Medulla oblongata (tissue), 1 donor: ENCODE results near the gene GSDME.

Experiments used
- DNase-seq: peaks from one replicate; pipeline ENCODE4 v3.0.0-alpha.2; 2015; ENCODE audit errors: extremely low spot score

GSDME gene

DNA sequence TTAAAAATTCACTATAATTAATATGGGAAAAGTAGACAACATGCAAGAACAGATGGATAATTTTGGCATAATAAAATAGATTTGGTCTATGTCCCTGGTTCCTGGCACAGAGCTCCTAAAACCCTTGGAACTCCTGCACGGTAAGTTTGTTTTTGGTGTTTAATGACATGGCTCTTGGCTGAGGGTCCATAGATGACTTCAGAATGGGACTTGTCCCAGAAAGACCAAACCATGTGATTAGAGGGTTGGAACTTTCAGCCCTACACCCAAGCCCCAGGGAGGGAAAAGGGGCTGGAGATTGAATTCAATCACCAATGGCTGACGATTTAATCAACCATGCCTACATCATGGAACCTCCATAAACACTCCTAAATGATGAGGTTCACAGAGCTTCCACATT is 12.6 kb upstream of the GSDME start:
- DNase-seq, result no peak

DNA sequence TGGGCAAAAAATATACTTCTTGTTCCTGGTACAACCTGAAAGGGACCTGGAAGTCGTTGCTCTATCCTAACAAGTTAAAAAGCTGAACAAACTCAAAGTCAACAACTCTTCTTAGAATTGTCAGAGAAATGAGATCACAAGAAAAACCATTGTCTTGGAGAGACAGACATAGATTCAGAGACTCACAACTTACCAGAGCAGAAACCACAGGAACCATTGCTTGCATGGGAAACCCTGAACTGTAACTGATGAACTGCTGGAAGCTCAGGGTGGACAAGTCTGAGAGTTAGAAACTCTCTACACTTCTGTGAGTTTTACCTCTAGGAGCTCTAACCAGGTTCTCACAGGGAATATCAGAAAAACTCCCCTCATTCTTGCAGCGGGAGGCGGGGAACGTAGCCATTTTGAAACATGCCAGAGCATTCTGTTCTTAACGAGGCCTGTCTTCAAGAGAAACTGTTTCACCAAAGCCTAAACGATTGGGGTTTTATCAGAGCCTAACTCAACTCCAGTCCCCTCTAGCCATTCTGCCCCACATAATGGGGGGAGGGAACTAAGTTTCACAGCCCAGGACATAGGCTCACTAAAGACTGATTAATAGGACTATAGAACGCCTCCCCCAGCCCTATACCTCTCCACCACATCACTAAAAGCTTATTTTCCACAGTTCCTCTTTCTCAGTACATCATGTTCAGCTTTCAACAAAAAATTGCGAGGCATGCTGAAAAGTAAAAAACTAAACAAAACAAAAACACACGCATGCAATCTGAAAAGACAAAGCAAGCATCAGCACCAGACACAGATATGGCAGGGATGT is 12.0 kb upstream of the GSDME start:
- DNase-seq, result no peak

DNA sequence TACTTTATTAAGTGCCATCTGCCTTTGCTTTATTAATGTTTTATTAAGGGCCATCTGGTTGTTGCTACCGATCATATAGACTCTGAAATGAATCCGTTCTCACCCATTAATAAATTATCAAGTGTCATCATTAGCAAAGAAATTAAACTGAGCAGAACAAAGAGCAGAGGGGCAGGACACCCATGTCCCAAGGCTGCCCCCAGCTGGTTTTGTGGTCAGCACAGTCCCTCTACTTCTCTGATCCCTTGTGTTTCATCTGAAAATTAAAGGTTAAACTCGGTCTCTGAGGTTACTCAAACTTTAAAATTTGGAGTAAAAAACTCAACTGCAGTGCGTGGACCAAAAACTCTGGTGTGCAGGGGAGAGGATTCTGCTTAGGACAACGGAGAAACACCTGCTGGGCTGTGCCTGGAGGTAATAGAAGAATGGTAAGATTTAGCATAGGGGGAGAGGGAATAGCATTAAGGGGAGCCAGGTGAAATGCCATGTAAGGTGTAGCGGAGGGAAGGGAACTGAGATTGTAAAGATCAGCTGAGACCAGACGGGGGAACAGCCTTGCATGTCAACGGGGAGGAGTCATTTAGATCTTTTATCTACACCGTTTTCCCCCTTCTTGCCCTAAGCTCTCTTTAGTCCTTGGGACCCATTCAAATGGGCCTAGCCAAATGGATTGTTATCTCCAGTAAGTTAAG is 10.8 kb upstream of the GSDME start:
- no peak for DNase-seq

DNA sequence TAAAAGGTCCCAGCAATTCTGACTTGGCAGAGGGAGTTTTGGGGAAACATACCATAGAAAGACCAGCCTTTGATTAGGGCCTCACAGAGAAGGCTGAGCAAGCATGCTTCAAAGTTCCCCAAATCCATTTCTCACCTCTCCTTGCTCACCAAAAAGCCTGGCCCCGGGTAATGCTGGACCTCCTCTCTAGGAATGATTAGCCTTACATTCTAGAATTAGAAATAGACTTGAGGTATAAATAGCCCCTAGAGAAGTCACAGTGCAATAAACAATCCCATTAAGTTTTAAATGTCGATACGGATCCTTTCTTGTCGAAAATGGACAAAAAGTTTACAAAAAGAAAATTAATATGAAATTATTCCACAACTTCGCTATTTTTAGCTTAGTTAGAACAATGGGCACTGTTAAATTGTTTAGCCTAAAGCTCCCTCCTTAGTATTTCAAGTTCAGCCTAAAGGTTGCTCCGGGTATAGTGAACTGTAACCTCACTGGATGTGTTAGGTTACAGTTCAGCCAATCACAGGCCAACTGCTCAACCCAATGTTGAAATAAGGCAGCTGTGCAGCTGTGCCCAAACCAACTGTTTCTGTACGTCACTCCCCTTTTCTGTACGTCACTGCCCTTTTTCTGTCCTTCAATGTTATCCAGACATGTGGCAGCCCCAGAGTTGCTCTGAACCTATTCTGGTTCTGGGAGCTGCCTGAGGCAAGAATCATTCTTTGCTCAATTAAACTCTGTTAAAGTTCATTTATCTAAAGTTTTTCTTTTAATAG is 7.9 kb upstream of the GSDME start:
- DNase-seq, result no peak

DNA sequence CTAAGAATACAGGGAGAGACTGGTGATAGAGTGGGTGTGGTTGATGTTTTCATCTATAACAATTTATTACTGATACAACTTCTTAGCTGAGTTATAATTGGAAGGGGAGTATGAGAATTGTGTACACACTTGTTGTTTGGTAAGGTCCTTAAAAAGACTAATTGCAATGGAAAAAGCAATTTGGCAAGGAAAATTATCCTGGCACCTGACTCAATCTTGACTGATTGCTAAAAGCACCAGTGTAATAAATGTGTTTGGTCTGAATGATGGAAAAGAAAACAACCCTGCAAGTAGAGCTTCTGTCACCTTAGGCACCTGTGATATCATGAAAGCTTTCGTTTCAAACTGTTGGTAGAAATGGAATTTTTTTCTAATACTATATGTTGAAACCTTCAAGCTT is 6.7 kb upstream of the GSDME start:
- no peak for DNase-seq

DNA sequence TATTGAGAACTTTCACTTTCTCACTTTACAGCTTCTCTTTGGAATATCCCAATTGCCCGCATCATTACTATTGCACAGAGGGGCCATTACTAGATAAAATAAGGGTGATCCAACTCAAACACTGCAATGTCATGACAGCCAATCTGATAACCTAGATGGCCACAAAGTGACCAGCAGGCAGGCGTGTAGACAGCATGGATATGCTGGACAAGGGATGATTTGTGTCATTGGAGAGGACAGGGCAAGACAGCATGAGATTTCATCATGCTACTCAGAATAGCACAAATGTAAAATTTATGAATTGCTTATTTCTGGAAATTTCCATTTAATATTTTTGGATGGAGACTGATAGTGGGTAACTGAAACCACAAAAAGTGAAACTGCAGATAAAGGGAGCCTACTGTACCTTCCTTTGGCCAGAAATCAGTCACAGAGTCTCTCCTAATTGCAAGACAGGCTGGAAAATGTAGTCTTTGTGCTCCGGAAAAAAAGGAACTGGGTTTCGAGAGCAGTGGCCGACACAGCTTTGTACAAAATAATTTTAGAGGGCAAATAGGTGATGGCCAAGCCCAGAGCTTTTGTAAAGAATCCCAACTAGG is 6.1 kb upstream of the GSDME start:
- DNase-seq, result no peak

DNA sequence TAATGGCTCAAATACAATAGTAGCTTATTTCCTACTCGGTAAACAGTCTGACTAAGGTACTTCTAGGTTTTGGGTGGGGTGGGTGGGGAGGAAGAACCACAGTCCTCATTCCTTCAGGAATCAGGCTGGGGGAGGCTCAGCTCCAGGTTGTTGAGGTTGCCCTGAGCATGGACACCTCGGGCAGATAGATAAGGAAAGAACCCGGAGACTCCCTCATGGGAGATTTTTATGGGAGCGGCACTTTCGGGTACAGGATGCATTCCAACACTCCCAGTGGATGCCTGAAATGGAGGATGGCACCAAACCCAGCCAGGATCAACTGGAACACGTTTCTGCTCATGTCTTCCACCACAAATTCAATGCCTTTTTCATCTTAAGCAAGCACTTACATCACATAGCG is 5.5 kb upstream of the GSDME start:
- DNase-seq, result no peak

DNA sequence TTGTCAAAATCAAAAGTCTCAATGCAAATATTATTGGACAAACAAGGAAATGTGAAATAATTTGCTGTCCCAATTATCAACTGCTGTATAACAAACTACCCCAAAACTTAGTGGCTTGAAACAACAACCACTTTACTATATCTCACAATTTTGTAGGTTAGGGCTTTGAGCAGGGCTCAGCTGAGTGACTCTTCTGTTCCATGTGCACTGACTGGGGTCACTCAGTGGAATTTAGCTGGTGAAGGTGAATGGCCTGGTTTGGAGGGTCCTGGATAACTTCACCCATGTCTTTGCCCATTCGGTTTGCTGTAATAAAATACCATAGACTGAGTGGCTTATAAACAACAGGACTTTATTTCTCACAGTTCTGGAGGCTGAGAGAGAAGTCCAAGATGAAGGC is 3.7 kb upstream of the GSDME start:
- DNase-seq, result no peak

DNA sequence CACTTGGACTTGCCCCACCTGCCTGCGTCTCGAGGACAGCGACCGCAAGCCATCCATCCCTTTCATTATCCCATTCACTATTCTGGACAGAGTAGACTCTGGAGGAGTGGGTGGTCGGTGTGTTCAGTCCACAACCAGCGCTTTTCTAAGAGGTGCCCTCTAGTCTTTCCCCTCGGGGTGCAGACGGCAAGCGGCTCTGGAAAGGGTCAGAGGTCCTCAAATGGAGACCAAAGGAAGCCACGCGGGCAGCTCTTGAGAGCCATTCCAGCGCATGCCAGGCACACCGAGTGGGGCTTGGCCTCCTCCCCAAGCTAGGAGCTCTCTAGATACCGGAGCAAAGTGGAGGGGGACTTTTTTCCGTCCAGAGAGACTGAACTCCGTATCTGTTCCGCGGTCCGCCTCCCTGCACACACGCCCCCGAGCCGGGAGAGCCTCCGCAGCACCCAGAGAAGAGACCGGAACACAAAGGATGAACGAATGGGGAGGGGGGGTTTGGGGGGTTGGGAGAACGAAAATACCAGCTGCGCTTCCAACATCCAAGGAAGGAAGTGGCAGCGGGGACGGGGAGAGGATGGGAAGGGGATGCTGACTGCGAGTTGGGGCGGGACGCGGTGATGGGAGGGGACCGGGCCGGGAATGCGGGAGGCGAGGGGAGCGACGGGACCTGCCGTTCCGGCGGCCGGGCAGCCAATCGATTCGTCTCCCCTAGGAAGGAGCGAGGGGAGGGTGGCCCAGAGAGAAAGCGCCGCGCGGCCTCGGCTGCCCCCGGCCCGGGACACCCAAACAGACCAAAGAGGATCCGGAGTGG is 515 bp downstream of the GSDME start:
- peak; percentile 60 for DNase-seq

DNA sequence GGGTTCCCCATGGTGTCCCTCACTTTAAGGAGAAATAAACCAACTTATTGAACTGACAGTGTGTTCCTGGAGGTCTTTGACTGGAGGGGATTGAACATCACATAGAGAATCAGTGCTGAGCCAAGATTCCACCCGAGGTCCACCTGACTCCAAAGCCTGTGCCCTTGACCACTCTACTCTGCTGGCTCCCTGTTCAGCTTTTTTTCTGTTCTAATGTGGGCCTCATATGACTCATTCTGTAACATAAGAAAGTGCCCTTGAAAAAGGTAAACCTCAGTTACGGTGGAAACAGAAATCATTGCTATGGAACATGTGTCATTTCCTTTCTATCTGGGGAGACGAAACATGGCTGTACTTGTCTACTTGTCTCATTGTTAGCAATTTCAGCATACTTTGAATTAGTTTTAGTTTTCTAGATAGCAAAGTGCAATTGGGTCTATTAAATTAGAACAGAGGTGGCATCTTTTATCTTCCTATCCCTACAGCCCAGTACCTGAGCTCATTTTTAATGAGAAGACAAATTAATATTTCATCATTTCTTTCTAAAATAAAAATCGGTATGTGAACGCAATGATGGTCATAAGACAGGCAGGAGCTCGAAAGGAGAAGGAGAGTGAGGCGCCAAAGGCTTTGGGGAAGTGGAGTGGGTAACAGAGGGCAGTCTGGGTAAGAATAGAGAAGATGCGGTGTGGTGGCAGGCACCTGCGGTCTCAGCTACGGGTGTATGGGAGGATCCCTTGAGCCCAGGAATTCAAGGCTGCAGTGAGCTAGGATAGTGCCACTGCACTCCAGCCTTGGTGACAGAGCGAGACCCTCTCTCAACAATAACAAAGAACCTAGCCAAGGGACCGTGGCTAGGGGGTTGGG is 1.5 kb downstream of the GSDME start:
- peak; percentile 70 for DNase-seq

DNA sequence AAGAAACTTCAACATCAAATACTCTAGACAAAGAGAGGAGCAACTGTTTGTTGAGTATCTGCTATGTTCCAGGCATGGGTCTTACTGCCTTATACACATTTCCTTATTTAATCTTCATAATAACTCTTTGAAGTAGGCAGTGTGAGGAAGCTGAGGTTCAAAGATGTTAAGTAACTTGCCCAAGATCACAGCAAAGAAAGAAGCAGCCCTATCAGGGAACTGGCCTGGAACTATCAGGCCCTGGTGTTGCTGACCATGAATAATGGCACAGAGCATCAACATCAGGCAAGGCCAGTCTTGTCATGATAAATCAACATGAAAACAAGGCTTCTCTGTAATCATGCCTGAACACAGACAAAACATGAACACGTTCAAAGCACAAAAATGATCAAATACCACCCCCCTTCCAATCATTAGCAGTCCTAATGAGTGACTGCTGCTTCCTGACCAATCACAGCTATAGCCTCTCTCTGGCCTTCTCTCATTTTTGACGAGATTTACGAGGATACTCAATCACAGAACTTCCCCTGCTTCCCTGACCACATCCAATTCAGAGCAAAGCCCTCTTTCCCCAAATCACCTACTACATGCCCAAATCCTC is 2.3 kb downstream of the GSDME start:
- no peak for DNase-seq

DNA sequence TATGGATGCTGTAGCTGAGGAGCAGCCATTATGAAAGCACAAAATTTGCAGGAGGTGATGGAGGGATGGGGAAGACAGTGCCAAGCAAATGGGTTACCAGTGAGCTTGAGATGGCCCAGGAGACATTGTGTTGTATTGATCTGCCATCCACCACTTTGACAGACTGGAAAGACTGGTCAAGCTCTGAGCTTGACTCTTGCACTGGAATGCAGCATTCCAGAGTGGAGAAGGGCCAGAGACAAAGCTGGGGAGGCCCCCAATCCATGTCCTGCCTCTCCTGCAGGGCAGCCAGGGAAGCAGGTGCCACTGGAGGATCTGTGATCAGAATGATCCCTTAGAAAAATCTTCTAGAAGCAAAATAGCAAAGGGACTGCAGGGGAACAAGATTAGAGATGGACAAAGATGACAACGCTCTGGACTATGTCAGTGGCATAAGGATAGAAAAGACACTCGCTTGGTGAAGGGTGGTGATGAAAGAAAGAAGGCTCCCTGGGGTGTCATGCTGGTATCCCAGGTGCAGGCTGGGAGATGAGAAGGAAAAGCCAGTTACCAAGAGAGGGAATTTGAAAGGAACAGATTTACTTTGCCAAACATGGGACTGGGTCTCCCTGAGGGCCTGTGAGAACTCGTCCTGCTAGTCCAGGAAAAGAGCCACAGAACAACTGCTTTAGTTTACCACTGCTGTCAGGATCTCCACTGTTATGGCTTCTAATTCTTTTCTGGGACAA is 5.0 kb downstream of the GSDME start:
- no peak for DNase-seq

DNA sequence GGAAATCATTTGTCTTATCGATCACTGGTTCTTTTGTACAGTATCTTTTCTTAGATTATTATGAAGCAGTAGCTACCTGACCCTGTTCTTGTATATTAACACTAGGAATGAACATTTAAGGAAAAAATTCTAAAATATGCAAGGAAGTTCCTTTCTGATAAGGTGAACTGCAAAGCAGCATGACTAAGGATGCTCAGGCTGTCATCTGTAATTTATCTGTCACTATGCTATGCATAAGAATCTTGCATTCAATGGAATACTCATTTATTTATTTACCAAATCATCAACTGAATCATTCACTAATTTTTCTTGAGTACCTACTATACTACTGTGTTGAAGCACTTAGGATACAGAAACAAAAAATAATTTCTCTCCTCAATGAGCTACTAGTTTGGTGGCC is 5.8 kb downstream of the GSDME start:
- DNase-seq, result no peak

DNA sequence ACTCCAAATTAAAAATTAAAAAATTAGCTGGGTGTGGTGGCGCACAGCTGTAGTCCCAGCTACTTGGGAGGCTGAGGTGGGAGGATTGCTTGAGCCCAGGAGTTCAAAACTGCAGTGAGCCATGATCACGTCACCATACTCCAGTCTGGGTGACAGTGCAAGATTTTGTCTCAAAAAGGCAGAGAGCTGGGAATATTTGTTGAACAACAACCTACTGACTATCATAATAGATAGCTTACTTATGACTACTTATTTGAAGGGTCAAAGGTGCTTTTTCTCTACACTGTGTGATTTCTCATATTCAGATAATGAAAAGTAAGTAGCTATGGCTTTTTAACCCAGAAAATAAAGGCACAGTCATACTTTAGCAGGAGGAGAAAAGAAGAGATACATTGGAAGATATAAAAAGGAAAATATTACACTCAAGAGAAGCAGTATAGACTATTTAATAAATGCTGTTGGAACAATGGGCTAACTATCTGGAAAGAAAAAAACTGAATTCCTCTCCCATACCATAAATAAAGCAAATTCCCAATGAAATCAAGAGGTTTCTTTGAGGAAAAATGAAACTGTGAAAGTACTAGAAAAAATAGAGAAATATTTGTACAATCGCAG is 6.7 kb downstream of the GSDME start:
- DNase-seq, result no peak

DNA sequence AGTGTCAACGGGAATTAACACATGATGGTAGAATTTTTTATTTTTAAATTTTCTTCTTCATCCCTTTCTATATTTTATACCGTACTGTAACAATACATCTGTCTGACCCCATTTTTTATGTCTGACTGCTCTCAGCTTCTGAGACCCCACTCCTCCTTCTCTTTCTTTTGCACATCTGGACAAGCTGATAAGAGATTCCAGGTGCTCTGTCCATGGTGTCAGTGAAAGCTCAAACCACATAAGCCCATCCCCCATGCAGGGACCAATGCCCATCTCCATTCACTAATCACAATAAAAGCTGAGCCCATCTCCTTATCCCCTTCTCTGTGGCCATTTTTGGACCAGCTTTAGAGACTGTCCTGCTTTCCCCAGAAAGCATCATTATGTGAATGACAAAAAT is 8.7 kb downstream of the GSDME start:
- no peak for DNase-seq

DNA sequence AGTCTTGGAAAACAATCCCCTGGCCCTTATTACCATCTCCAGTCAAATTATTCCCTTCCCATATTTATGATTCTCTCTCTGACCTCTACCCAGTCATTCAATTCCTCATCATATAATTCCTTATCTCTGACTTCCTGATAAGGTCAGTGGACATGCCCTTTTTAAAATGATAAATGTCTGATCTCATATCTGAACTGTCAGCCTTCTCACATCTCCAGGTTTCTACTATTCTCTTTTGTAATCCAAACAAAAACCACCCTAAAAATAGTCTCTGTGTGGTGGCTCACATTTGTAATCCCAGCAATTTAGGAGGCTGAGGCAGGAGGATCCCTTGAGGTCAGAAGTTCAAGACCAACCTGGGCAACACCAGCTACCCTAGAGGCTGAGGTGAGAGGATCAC is 11.9 kb downstream of the GSDME start:
- DNase-seq, result no peak

DNA sequence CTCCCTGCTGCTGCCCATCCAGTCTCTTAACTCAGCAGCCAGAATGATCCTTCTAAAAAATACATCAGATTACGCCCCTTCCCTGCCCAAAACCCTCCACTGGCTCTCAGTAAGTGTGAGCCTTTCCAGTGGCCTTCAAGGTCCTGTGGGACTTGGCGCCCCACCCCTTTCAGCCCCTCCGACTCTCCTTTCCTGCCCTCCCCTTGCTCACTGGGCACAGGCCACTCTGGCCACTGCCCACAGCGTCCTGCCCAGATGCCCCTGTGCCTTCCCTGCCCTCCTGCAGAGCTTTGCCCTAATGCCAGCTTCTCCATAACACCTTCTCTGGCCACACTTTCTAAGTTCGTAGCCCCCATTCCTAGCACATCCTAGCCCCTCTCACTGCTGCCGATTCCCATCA is 13.8 kb downstream of the GSDME start:
- no peak for DNase-seq

DNA sequence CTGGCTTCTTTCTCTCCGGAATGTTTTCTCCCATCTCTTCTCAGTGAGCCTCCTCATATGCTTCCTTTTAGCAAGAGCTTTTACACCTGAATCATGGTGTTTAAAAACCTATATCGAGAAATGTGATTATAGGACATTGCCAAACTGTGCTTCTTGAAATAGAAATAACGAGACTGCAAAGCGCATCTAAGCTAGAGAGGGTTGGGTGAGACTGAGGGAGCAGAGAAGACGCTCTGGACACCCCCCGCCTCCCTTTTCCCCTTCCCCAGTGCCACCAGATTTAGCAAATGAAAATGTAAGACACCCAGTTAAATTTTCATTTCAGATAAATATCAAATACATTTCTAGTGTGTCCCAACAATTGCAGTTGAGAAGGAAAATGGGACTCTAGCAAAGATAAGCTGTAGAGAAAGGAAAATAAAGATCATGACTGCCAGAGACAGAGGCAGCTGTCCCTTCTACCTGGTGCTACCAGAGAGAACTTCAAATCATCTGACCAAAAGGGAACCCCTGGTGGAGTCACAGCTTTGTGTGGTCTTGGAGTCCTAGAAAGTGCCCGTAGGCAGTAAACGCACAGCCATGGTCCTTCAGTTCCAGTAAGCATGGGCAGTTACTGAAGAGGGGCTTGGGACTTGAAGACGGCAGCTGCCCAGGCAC is 14.6 kb downstream of the GSDME start:
- DNase-seq, result no peak
